ENCODE measurements around the gene FOXO1.

The FOXO1 gene

GRCh38 chr13:40559915-40560314 is 106.5 kb downstream of the FOXO1 start:
- Histone ChIP-seq H3K4me3 (ENCODE audit: low read depth in 1 of 5, low read length in 5 of 5) (no peak overlapping the region), H3K27me3 (ENCODE audit: control insufficient read depth in 5 of 5, insufficient read depth in 4 of 5, low read length in 5 of 5) (no peaks in the 10 kb centered on the region), H3K9me3 (ENCODE audit: control insufficient read depth in 5 of 5, low read length in 5 of 5) (no peaks in the 10 kb centered on the region), H3K27ac (ENCODE audit: low read depth, low read length) (no peak overlapping the region), H3K4me1 (ENCODE audit: control insufficient read depth in 5 of 5, insufficient read depth in 5 of 5, low read length in 5 of 5) (peaks cover 12 to 82% (median 55%) of the 10 kb centered on the region in 5 donors), H3K36me3 (ENCODE audit: control insufficient read depth in 5 of 5, insufficient read depth in 5 of 5, low read length in 5 of 5) (peaks cover 7 to 23% (median 17%) of the 10 kb centered on the region in 5 donors), H3K9ac (ENCODE audit: low read length in 5 of 5) (no peak overlapping the region)

GRCh38 chr13:40558656-40559055 is 107.8 kb downstream of the FOXO1 start:
- H3K9me3 ChIP-seq (ENCODE audit: control insufficient read depth in 5 of 5, low read length in 5 of 5), result no peaks in the 10 kb centered on the region
- H3K36me3 ChIP-seq (ENCODE audit: control insufficient read depth in 5 of 5, insufficient read depth in 5 of 5, low read length in 5 of 5), result peaks cover 7 to 23% (median 18%) of the 10 kb centered on the region in 5 donors
- no peak overlapping the region for H3K9ac ChIP-seq (ENCODE audit: low read length in 5 of 5)
- H3K4me3 ChIP-seq (ENCODE audit: low read depth in 1 of 5, low read length in 5 of 5), result no peak overlapping the region
- H3K4me1 ChIP-seq (ENCODE audit: control insufficient read depth in 5 of 5, insufficient read depth in 5 of 5, low read length in 5 of 5), result peaks cover 6 to 69% (median 42%) of the 10 kb centered on the region in 5 donors
- H3K27ac ChIP-seq (ENCODE audit: low read depth, low read length), result peak overlapping the region; percentile 61
- H3K27me3 ChIP-seq (ENCODE audit: control insufficient read depth in 5 of 5, insufficient read depth in 4 of 5, low read length in 5 of 5), result no peaks in the 10 kb centered on the region

GRCh38 chr13:40556453-40556852 is 110.0 kb downstream of the FOXO1 start:
- peaks cover 0 to 51% (median 27%) of the 10 kb centered on the region in 5 donors for H3K4me1 ChIP-seq (ENCODE audit: control insufficient read depth in 5 of 5, insufficient read depth in 5 of 5, low read length in 5 of 5)
- H3K4me3 ChIP-seq (ENCODE audit: low read depth in 1 of 5, low read length in 5 of 5), result no peak overlapping the region
- no peak overlapping the region for H3K9ac ChIP-seq (ENCODE audit: low read length in 5 of 5)
- no peaks in the 10 kb centered on the region for H3K27me3 ChIP-seq (ENCODE audit: control insufficient read depth in 5 of 5, insufficient read depth in 4 of 5, low read length in 5 of 5)
- H3K36me3 ChIP-seq (ENCODE audit: control insufficient read depth in 5 of 5, insufficient read depth in 5 of 5, low read length in 5 of 5), result peaks cover 9 to 23% (median 18%) of the 10 kb centered on the region in 5 donors
- H3K9me3 ChIP-seq (ENCODE audit: control insufficient read depth in 5 of 5, low read length in 5 of 5), result no peaks in the 10 kb centered on the region
- peak overlapping the region; percentile 31 for H3K27ac ChIP-seq (ENCODE audit: low read depth, low read length)

- Histone ChIP-seq H3K4me3 (ENCODE audit: low read depth in 1 of 5, low read length in 5 of 5) (no peak overlapping the region), H3K27me3 (ENCODE audit: control insufficient read depth in 5 of 5, insufficient read depth in 4 of 5, low read length in 5 of 5) (no peaks in the 10 kb centered on the region), H3K4me1 (ENCODE audit: control insufficient read depth in 5 of 5, insufficient read depth in 5 of 5, low read length in 5 of 5) (peaks cover 0 to 47% (median 31%) of the 10 kb centered on the region in 5 donors), H3K27ac (ENCODE audit: low read depth, low read length) (no peak overlapping the region), H3K9ac (ENCODE audit: low read length in 5 of 5) (no peak overlapping the region), H3K36me3 (ENCODE audit: control insufficient read depth in 5 of 5, insufficient read depth in 5 of 5, low read length in 5 of 5) (peaks cover under 1 to 7% (median 2%) of the 10 kb centered on the region in 5 donors), H3K9me3 (ENCODE audit: control insufficient read depth in 5 of 5, low read length in 5 of 5) (no peaks in the 10 kb centered on the region)
Measured at GRCh38 chr13:40553356-40553755, 113.1 kb downstream of the FOXO1 start.

- H3K9me3 ChIP-seq (ENCODE audit: control insufficient read depth in 5 of 5, low read length in 5 of 5), result no peaks in the 10 kb centered on the region
- no peak overlapping the region for H3K27ac ChIP-seq (ENCODE audit: low read depth, low read length)
- no peak overlapping the region for H3K9ac ChIP-seq (ENCODE audit: low read length in 5 of 5)
- H3K27me3 ChIP-seq (ENCODE audit: control insufficient read depth in 5 of 5, insufficient read depth in 4 of 5, low read length in 5 of 5), result no peaks in the 10 kb centered on the region
- H3K36me3 ChIP-seq (ENCODE audit: control insufficient read depth in 5 of 5, insufficient read depth in 5 of 5, low read length in 5 of 5), result peaks cover 0 to 5% (median 2%) of the 10 kb centered on the region in 5 donors
- H3K4me1 ChIP-seq (ENCODE audit: control insufficient read depth in 5 of 5, insufficient read depth in 5 of 5, low read length in 5 of 5), result peaks cover 0 to 48% (median 31%) of the 10 kb centered on the region in 5 donors
- no peak overlapping the region for H3K4me3 ChIP-seq (ENCODE audit: low read depth in 1 of 5, low read length in 5 of 5)
Measured at GRCh38 chr13:40552895-40553294, 113.5 kb downstream of the FOXO1 start.

- no peak overlapping the region for H3K9ac ChIP-seq (ENCODE audit: low read length in 5 of 5)
- no peak overlapping the region for H3K27ac ChIP-seq (ENCODE audit: low read depth, low read length)
- peaks cover 0 to 4% (median 0%) of the 10 kb centered on the region in 5 donors for H3K36me3 ChIP-seq (ENCODE audit: control insufficient read depth in 5 of 5, insufficient read depth in 5 of 5, low read length in 5 of 5)
- H3K27me3 ChIP-seq (ENCODE audit: control insufficient read depth in 5 of 5, insufficient read depth in 4 of 5, low read length in 5 of 5), result no peaks in the 10 kb centered on the region
- peaks cover 0 to 38% (median 29%) of the 10 kb centered on the region in 5 donors for H3K4me1 ChIP-seq (ENCODE audit: control insufficient read depth in 5 of 5, insufficient read depth in 5 of 5, low read length in 5 of 5)
- H3K9me3 ChIP-seq (ENCODE audit: control insufficient read depth in 5 of 5, low read length in 5 of 5), result no peaks in the 10 kb centered on the region
- H3K4me3 ChIP-seq (ENCODE audit: low read depth in 1 of 5, low read length in 5 of 5), result no peak overlapping the region
Measured at GRCh38 chr13:40550130-40550529, 116.3 kb downstream of the FOXO1 start.

- peaks cover 0 to 36% (median 28%) of the 10 kb centered on the region in 5 donors for H3K4me1 ChIP-seq (ENCODE audit: control insufficient read depth in 5 of 5, insufficient read depth in 5 of 5, low read length in 5 of 5)
- no peak overlapping the region for H3K27ac ChIP-seq (ENCODE audit: low read depth, low read length)
- no peak overlapping the region for H3K9ac ChIP-seq (ENCODE audit: low read length in 5 of 5)
- peaks cover 0 to 4% (median 0%) of the 10 kb centered on the region in 5 donors for H3K36me3 ChIP-seq (ENCODE audit: control insufficient read depth in 5 of 5, insufficient read depth in 5 of 5, low read length in 5 of 5)
- no peaks in the 10 kb centered on the region for H3K9me3 ChIP-seq (ENCODE audit: control insufficient read depth in 5 of 5, low read length in 5 of 5)
- H3K4me3 ChIP-seq (ENCODE audit: low read depth in 1 of 5, low read length in 5 of 5), result no peak overlapping the region
- no peaks in the 10 kb centered on the region for H3K27me3 ChIP-seq (ENCODE audit: control insufficient read depth in 5 of 5, insufficient read depth in 4 of 5, low read length in 5 of 5)
Measured at GRCh38 chr13:40549500-40550094, 116.8 kb downstream of the FOXO1 start.

GRCh38 chr13:40547591-40548315 is 118.7 kb downstream of the FOXO1 start:
- H3K9ac ChIP-seq (ENCODE audit: low read length in 5 of 5), result no peak overlapping the region
- H3K9me3 ChIP-seq (ENCODE audit: control insufficient read depth in 5 of 5, low read length in 5 of 5), result no peaks in the 10 kb centered on the region
- no peak overlapping the region for H3K4me3 ChIP-seq (ENCODE audit: low read depth in 1 of 5, low read length in 5 of 5)
- peaks cover 0 to 31% (median 24%) of the 10 kb centered on the region in 5 donors for H3K4me1 ChIP-seq (ENCODE audit: control insufficient read depth in 5 of 5, insufficient read depth in 5 of 5, low read length in 5 of 5)
- H3K27me3 ChIP-seq (ENCODE audit: control insufficient read depth in 5 of 5, insufficient read depth in 4 of 5, low read length in 5 of 5), result no peaks in the 10 kb centered on the region
- H3K27ac ChIP-seq (ENCODE audit: low read depth, low read length), result peak overlapping the region; percentile 25
- no peaks in the 10 kb centered on the region for H3K36me3 ChIP-seq (ENCODE audit: control insufficient read depth in 5 of 5, insufficient read depth in 5 of 5, low read length in 5 of 5)

- H3K36me3 ChIP-seq (ENCODE audit: control insufficient read depth in 5 of 5, insufficient read depth in 5 of 5, low read length in 5 of 5), result no peaks in the 10 kb centered on the region
- peaks cover 0 to 31% (median 24%) of the 10 kb centered on the region in 5 donors for H3K4me1 ChIP-seq (ENCODE audit: control insufficient read depth in 5 of 5, insufficient read depth in 5 of 5, low read length in 5 of 5)
- H3K9me3 ChIP-seq (ENCODE audit: control insufficient read depth in 5 of 5, low read length in 5 of 5), result no peaks in the 10 kb centered on the region
- H3K27ac ChIP-seq (ENCODE audit: low read depth, low read length), result peak overlapping the region; percentile 25
- H3K4me3 ChIP-seq (ENCODE audit: low read depth in 1 of 5, low read length in 5 of 5), result no peak overlapping the region
- H3K27me3 ChIP-seq (ENCODE audit: control insufficient read depth in 5 of 5, insufficient read depth in 4 of 5, low read length in 5 of 5), result no peaks in the 10 kb centered on the region
- H3K9ac ChIP-seq (ENCODE audit: low read length in 5 of 5), result no peak overlapping the region
Measured at GRCh38 chr13:40546047-40546446, 120.4 kb downstream of the FOXO1 start.

GRCh38 chr13:40540328-40541044 is 126.0 kb downstream of the FOXO1 start:
- Histone ChIP-seq H3K9me3 (ENCODE audit: control insufficient read depth in 5 of 5, low read length in 5 of 5) (no peaks in the 10 kb centered on the region), H3K4me1 (ENCODE audit: control insufficient read depth in 5 of 5, insufficient read depth in 5 of 5, low read length in 5 of 5) (peaks cover 0 to 18% (median 7%) of the 10 kb centered on the region in 5 donors), H3K36me3 (ENCODE audit: control insufficient read depth in 5 of 5, insufficient read depth in 5 of 5, low read length in 5 of 5) (no peaks in the 10 kb centered on the region), H3K9ac (ENCODE audit: low read length in 5 of 5) (no peak overlapping the region), H3K4me3 (ENCODE audit: low read depth in 1 of 5, low read length in 5 of 5) (no peak overlapping the region), H3K27me3 (ENCODE audit: control insufficient read depth in 5 of 5, insufficient read depth in 4 of 5, low read length in 5 of 5) (no peaks in the 10 kb centered on the region), H3K27ac (ENCODE audit: low read depth, low read length) (peak overlapping the region; percentile 3)

Measured in subcutaneous abdominal adipose tissue (tissue), 5 donors.